Motor neuron (in vitro differentiated cells): ENCODE data around the gene ENTPD1. TPM values are rescaled to one million over a fixed set of nuclear protein-coding genes. Genes with fewer than 3 reads are reported as not detected.

Experiments
- ATAC-seq, 8 experiments: fragments of 200-7000 bp; cut with Tn5 transposase; replicated peaks in 6 of 8; 2 replicates each; pipeline ENCODE4 v1.8.0; 2021; ENCODE audit warnings: mild to moderate bottlenecking in 8 of 8, moderate library complexity in 8 of 8
- H3K27ac ChIP-seq, 2 donors: fragments of 250-450 bp; sonication (Bioruptor Pico); 2 replicates each; pipeline ENCODE4 v1.9.0; 2021; ENCODE audit warnings: antibody characterized with exemption in 2 of 2, mild to moderate bottlenecking in 2 of 2, moderate library complexity in 1 of 2
- H3K4me1 ChIP-seq, 2 donors: fragments of 250-450 bp; sonication (Bioruptor Pico); replicated peaks in 1 of 2; 2 replicates each; pipeline ENCODE4 v1.6.1; 2021; ENCODE audit warnings: antibody characterized with exemption in 2 of 2, mild to moderate bottlenecking in 2 of 2, moderate library complexity in 1 of 2
- H3K4me3 ChIP-seq, 5 donors: fragments of 250-450 bp; sonication (Bioruptor Pico); 2 replicates each; pipeline ENCODE4 v1.9.0; 2021; ENCODE audit warnings: antibody characterized with exemption in 5 of 5, mild to moderate bottlenecking in 5 of 5, moderate library complexity in 4 of 5
- WGBS, 10 experiments: fragments of 450-650 bp; shearing (Covaris generic); methylation state at CpG; one replicate each; pipeline ENCODE4 v1.0.0; 2022; 5-methylcytosine and 5-hydroxymethylcytosine counted together
- in situ Hi-C, 9 experiments: fragments of 400-800 bp; cut with MboI; loops; one replicate each; pipeline ENCODE4 v1.15.0; 2021; ENCODE audit warnings: low sequenced_read_pairs in 9 of 9, low pct_unique_long_range_greater_than_20kb in 2 of 9; ENCODE audit not compliant: unreplicated experiment in 9 of 9
- total RNA-seq, 8 experiments: library from RNA; unstranded; fragments of 300-600 nt; gene quantifications; 2 replicates each; pipeline versions ENCODE4 v1.2.3 to v1.2.4, GENCODE V29; 2022

Gene ENTPD1
- total RNA-seq, 8 experiments from 2014 or later, result 1.4 to 26.7 (median 3.7) TPM

DNA sequence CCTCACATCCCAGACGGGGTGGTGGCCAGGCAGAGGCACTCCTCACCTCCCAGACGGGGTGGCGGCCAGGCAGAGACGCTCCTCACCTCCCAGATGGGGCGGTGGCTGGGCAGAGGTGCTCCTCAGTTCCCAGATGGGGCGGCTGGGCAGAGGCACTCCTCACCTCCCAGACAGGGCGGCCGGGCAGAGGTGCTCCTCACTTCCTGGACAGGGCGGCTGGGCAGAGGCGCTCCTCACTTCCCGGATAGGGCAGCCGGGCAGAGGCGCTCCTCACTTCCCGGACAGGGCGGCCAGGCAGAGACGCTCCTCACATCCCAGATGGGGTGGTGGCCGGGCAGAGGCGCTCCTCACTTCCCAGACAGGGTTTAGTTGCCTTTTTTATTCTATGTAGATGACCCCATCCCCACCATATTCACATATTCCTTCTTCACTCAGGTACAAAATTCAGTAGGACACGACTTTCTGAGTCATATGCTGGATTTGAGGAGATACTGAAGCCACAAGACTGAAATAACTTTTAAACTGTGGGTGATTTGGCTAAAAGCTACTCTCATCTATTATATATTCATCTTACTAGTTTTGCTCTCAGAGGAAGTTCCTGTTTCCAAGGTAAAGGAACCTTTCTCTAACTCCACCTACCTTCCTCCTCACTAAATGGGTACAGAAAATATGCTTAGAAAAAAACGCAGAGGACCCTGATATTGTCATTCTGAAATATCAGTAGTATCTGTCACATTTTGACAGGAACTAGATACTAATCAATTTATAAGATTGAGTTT is 54.4 kb downstream of the ENTPD1 start:
- Histone ChIP-seq H3K4me3 (no peak overlapping the region), H3K4me1 (no peaks in the 10 kb centered on the region), H3K27ac (no peak overlapping the region)
- in situ Hi-C loops, result no loop called here
- WGBS, 10 experiments, result 20 to 100% (median 67%) methylated on average over 1 to 9 of the region's 20 CpGs; no CpG with 5 or more reads in 3 of the 10 experiments
- ATAC-seq, result no peak

GRCh38 chr10:95813054-95813685 is 57.2 kb downstream of the ENTPD1 start:
- in situ Hi-C loops, result no loop called here
- 39 to 100% (median 72%) methylated on average over 1 to 3 of the region's 3 CpGs; no CpG with 5 or more reads in 5 of the 10 experiments for WGBS, 10 experiments
- peak in 2 of 8 experiments; percentile 68 for ATAC-seq
- Histone ChIP-seq H3K4me3 (no peak overlapping the region), H3K27ac (no peak overlapping the region), H3K4me1 (no peaks in the 10 kb centered on the region)

DNA sequence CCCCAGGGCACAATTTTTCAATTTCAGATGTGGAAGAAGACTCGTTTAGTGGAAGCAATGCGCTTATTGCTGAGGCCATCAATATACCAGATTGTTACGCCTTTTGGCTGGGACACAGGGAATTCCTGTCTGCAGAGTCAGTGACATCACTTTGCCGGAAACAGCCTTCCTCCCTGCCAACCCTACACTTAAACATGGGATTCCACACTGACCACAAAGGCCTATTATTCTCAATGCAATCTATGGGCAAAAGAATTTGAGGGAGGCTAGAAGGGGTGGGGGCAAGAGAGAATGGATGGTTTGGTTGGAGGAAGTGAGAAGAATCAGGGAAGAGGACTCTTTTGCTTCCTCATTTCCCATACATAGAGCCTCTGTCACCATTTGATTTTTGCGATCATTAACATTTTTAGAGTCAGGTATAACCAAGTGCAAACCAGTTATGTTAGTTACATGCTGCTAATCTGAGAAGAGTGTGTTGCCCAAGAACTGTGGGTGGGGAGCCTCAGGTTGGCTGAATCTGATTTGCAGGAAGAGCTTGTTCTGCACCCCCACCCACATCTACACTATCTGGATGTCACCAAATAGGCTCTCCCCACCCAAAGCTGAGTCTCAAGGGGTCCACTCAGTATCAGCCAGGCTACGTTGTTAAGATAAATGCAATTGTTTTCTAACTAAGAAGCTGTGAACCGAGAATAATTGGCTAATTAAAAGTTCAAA is 58.2 kb downstream of the ENTPD1 start:
- in situ Hi-C loops, result no loop called here
- Histone ChIP-seq H3K27ac (no peak overlapping the region), H3K4me3 (no peak overlapping the region), H3K4me1 (no peaks in the 10 kb centered on the region)
- 8 to 86% (median 60%) methylated on average over 1 to 7 of the region's 7 CpGs; no CpG with 5 or more reads in 1 of the 10 experiments for WGBS, 10 experiments
- peak in 7 of 8 experiments; percentile 26 to 85 (median 58) for ATAC-seq

- no peak overlapping the region for H3K4me3 ChIP-seq
- no peaks in the 10 kb centered on the region for H3K4me1 ChIP-seq
- in situ Hi-C loops, result no loop called here
- WGBS, 10 experiments, result 17 to 92% (median 82%) methylated on average over 1 to 2 of the region's 2 CpGs; no CpG with 5 or more reads in 2 of the 10 experiments
- no peak for ATAC-seq
- H3K27ac ChIP-seq, result no peak overlapping the region
These were observed 59.2 kb downstream of the ENTPD1 start for GRCh38 chr10:95815133-95815532.

GRCh38 chr10:95815701-95816240 is 59.8 kb downstream of the ENTPD1 start:
- no peak overlapping the region for H3K4me3 ChIP-seq
- in situ Hi-C loops, result no loop called here
- H3K27ac ChIP-seq, result no peak overlapping the region
- 36 to 100% (median 74%) methylated on average over 1 to 6 of the region's 6 CpGs; no CpG with 5 or more reads in 3 of the 10 experiments for WGBS, 10 experiments
- ATAC-seq, result no peak
- H3K4me1 ChIP-seq, result no peaks in the 10 kb centered on the region

GRCh38 chr10:95818010-95818409 is 62.0 kb downstream of the ENTPD1 start:
- no peak for ATAC-seq
- Histone ChIP-seq H3K4me1 (no peaks in the 10 kb centered on the region), H3K4me3 (no peak overlapping the region), H3K27ac (no peak overlapping the region)
- in situ Hi-C loops, result no loop called here
- 0 to 100% (median 67%) methylated on average over 1 of the region's 1 CpG; no CpG with 5 or more reads in 3 of the 10 experiments for WGBS, 10 experiments

- Histone ChIP-seq H3K4me1 (no peaks in the 10 kb centered on the region), H3K27ac (no peak overlapping the region), H3K4me3 (no peak overlapping the region)
- no peak for ATAC-seq
- WGBS, 10 experiments, result 0 to 93% (median 83%) methylated on average over 2 of the region's 2 CpGs; no CpG with 5 or more reads in 5 of the 10 experiments
- in situ Hi-C loops, result no loop called here
These were observed 62.7 kb downstream of the ENTPD1 start for GRCh38 chr10:95818668-95819067.

DNA sequence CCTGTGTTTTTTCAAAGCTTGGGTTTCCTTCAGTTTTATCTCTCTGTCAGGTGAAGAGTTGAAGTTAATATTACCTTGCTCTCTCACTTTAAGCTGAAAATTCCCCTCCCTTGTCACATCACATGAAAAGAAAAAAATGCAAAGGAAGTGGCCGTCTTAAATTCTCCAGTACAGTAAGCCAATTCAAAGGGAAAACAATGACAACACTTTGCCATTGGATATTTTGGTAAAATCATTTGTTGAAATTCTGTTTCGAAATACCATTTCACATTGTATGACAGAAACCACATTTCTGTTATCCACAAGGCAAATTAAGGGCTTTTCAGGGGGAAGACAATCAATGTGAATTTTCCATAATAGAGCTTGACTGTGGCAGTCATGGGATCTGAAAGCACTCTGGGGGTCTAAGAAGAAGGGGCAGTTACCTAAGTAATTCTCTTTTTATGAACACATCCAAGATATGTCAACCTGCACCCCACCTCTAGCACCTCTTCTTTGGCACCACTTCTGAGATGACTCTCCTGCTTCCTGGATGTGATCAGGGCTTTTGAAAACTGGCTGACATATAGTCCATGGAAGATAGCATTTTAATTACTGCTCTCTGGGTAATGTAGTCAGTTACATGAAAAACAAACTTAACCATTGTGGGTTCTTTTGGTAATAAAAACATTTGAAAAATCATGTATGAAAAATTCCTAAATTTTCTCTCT is 63.8 kb downstream of the ENTPD1 start:
- no peak overlapping the region for H3K4me3 ChIP-seq
- no peak overlapping the region for H3K27ac ChIP-seq
- in situ Hi-C loops, result no loop called here
- ATAC-seq, result no peak
- H3K4me1 ChIP-seq, result no peaks in the 10 kb centered on the region
- 0 to 86% (median 45%) methylated on average over 1 to 2 of the region's 2 CpGs for WGBS, 10 experiments

DNA sequence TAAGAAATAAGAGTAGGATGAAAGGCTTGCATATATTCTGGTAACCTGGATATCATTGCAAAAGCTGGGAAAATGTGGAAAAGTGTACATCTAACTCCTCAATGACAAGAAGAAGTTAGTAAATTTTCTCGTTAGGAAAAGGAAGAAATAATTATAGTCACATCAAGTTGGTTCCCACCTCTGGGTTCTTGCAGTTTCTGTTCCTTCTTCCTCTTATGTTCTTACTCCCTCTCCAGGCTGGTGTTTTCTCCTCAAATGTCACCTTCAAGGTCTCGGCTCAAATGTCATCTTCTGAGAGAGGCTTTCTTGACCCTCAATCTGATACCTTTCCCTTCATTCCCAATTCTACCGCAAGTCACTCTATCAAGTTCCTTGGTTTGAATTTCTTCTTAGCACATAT is 64.4 kb downstream of the ENTPD1 start:
- no peaks in the 10 kb centered on the region for H3K4me1 ChIP-seq
- WGBS, 10 experiments, result 33 to 86% (median 67%) methylated on average over 1 to 3 of the region's 3 CpGs; no CpG with 5 or more reads in 1 of the 10 experiments
- H3K27ac ChIP-seq, result no peak overlapping the region
- no peak for ATAC-seq
- no peak overlapping the region for H3K4me3 ChIP-seq
- in situ Hi-C loops, result no loop called here

- Histone ChIP-seq H3K27ac (no peak overlapping the region), H3K4me1 (no peaks in the 10 kb centered on the region), H3K4me3 (no peak overlapping the region)
- WGBS, 10 experiments, result 0 to 83% (median 29%) methylated on average over 1 of the region's 1 CpG; no CpG with 5 or more reads in 2 of the 10 experiments
- in situ Hi-C loops, result no loop called here
- ATAC-seq, result no peak
These were observed 65.8 kb downstream of the ENTPD1 start for GRCh38 chr10:95821720-95822119.

DNA sequence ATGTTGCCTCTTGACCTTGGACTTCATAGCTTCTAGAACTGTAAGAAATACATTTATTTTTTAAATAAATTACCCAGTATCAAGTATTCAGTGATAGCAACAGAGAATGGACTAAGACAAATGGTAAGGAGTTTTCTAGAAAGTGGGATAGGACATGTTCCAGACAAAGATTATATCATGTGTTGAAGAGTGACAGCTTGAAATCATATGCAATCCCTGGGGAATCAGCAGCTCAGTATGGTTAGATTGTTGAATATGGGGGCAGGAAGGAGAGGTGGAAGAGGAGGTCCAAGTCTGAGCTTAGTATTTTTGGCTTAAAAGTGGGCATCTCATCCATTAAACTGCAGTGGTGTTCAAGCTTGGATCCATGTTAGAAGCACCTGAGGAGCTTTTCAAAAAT is 74.1 kb downstream of the ENTPD1 start:
- in situ Hi-C loops, result loop anchor here in 1 of 9 experiments (25.0 kb wide), 1 partner anchor 118 kb away; no protein-coding TSS in a partner anchor
- ATAC-seq, result no peak
- Histone ChIP-seq H3K4me1 (no peaks in the 10 kb centered on the region), H3K4me3 (no peak overlapping the region), H3K27ac (no peak overlapping the region)

GRCh38 chr10:95831076-95831475 is 75.1 kb downstream of the ENTPD1 start:
- no peak overlapping the region for H3K27ac ChIP-seq
- no peaks in the 10 kb centered on the region for H3K4me1 ChIP-seq
- no peak for ATAC-seq
- 60 to 93% (median 76%) methylated on average over 2 to 3 of the region's 3 CpGs; no CpG with 5 or more reads in 5 of the 10 experiments for WGBS, 10 experiments
- in situ Hi-C loops, result loop anchor here in 1 of 9 experiments (25.0 kb wide), 1 partner anchor 119 kb away; no protein-coding TSS in a partner anchor
- no peak overlapping the region for H3K4me3 ChIP-seq
